Fibroblast of skin of scalp (primary cell): ENCODE data around the gene ATG16L2.
"Not testable (repeated sequence)": the region's sequence is repeated elsewhere in the genome, so short reads cannot be mapped to it uniquely, and the experiment has no call there.

Experiments
- DNase-seq: peaks from one replicate; pipeline ENCODE4 v3.0.0-alpha.2; 2013

ATG16L2 gene

DNA sequence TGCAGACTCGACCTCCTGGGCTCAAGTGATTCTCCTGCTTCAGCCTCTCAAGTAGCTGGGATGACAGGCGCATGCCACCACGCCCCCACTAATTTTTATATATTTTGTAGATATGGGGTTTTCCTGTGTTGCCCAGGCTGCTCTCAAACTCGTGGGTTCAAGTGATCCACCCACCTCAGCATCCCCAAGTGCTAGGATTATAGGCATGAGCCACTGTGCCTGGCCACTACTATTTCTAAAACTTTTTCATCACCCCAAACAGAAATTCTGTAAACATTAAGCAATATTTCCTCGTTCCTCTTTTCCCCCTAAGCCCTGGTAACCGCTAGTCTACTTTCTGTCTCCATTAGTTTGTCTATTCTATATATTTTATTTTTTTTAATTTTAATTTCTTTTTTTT, 9.0 kb upstream of the ATG16L2 start:
- no peak for DNase-seq

GRCh38 chr11:72806378-72806777, 7.8 kb upstream of the ATG16L2 start:
- not testable (repeated sequence) for DNase-seq

GRCh38 chr11:72807021-72807693, 7.1 kb upstream of the ATG16L2 start:
- DNase-seq = peak; percentile 64

- no peak for DNase-seq
Observed at GRCh38 chr11:72807792-72808191, 6.4 kb upstream of the ATG16L2 start.

GRCh38 chr11:72808331-72808798, 5.8 kb upstream of the ATG16L2 start:
- peak; percentile 86 for DNase-seq

- DNase-seq = not testable (repeated sequence)
Observed at GRCh38 chr11:72811686-72812085, 2.5 kb upstream of the ATG16L2 start.

DNA sequence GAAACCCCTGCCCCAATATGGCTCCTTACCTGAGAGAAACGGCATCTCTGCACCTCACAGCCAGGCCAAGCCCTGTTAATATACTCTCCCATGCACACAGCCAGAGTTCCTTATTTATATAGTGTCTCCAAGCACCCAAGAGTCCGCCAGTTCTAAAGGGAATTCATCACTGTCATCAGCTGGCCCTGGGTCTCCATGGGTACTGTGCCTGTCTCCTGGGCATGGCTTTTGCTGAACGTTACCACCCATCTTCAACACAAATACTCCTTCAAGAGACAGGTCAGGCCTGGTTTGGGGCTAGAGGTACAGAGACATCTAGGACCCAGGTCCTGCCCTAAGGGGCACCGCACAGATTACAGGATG, 1.6 kb upstream of the ATG16L2 start:
- DNase-seq = no peak

GRCh38 chr11:72812967-72813739, 1.1 kb upstream of the ATG16L2 start:
- peak; percentile 54 for DNase-seq

DNA sequence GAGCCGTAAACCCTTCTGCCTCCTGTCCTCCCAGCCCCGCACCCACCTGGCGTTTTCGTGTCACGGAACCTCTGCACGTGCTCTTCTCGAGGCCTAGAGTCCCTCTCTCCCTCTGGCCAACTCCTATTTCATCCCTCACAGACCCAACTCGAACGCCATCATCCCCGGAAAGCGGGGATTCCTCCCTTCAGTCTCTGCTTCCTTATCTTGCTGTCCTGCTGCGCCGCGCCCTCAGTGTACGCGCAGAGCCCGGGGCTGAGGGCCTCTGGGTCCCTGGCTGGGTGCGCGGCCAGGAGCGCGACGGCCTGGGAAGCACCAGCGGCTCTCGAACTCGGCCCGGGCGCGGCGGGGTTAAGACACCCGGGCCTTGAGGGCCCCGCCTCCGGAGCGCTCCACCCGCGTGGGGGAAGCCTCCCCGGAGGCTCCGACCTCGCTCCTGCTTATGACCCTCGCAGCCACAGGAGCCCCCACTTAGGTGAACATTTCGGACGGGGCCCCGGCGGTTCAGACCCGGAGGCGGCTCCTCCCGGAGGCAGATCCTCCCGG, 398 bp upstream of the ATG16L2 start:
- DNase-seq = peak; percentile 75

- DNase-seq = no peak
Observed at GRCh38 chr11:72815110-72815618, 953 bp downstream of the ATG16L2 start.

- peak; percentile 35 for DNase-seq
Observed at GRCh38 chr11:72816404-72816990, 2.3 kb downstream of the ATG16L2 start.

DNA sequence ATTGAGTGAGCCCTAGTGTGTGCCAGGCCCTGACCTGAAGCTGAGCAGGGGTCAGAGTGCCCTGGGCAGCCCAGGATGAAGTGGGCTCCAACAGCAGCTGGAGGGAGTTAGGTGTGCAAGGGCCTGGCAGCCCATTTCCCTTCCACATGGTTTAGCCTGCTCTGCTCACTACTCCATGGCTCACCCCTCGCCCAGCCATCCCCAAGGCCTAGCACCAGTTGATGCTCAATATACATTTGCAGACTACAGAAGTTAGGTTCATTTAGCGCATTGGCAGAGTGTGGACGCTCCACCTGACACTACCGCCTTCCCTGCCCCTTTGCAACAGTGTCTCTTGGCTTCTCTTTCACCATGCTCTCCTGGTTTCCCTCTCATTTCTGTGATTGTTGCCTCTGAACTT, 3.8 kb downstream of the ATG16L2 start:
- no peak for DNase-seq

- no peak for DNase-seq
Observed at GRCh38 chr11:72818971-72819370, 4.8 kb downstream of the ATG16L2 start.

- DNase-seq = no peak
Observed at GRCh38 chr11:72820439-72821139, 6.4 kb downstream of the ATG16L2 start.

DNA sequence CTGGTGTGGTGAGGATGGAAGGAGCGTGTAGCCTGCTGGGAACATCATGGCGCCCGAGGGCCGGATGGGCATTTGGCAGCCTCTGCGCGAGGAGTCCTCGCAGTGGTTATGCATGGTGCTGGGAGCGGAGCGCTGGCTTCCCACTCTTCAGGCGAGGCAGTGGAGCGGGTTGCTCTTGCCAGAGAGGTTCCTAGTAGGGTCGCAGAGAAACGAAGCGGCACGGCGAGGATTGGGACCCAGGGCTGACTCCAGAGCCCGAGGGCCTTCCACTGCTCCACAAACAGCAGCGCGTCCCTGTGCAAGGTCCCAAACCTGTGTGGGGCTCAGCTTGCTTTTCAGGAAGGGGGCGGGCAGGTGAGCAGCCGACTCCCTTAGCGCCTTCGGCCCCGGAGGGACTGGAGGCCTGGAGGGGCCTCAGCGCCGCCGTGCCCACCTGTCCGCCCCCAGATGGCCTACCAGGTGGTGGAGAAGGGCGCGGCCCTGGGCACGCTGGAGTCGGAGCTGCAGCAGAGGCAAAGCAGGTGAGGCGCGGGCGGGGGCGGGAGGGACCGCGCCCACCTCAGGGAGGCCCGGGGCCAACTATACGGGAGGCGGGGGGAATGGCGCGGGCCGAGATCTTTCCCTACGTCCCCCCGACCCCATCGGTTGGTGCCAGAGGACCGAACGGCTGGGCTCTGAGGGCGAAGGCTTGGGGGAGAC, 7.2 kb downstream of the ATG16L2 start:
- no peak for DNase-seq

DNA sequence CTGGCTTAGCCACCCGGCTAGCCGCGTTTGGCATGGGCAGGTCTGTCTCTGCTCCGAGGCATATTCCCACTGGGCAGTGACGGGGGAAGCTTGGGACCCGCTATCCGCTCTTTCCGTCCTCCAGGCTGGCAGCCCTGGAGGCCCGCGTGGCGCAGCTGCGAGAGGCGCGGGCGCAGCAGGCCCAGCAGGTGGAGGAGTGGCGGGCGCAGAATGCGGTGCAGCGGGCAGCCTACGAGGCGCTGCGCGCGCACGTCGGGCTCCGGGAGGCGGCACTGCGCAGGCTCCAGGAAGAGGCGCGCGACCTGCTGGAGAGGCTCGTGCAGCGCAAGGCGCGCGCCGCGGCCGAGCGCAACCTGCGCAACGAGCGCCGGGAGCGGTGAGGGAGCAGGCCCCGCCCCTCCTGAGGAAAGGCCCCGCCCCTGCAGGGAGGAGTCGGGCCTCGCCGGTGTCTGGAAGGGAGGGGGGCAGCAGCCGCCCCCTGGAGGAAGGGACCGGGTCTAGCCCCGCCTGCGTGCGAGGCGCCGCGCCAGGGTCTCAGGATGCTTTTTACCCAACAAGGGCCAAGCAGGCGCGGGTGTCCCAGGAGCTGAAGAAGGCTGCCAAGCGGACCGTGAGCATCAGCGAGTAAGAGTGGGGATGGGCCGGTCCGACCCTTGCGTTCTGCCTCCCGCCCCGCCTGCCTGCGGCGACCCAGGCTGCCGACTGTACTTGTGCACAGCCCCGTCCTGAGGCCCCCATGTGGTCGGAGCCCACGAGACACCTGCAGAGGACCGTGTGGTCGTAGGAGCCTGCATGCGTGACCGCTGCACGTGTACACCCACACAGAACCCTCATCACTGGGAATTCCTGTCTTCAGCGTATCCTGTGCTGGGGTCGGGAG, 7.9 kb downstream of the ATG16L2 start:
- DNase-seq = peak; percentile 85

DNA sequence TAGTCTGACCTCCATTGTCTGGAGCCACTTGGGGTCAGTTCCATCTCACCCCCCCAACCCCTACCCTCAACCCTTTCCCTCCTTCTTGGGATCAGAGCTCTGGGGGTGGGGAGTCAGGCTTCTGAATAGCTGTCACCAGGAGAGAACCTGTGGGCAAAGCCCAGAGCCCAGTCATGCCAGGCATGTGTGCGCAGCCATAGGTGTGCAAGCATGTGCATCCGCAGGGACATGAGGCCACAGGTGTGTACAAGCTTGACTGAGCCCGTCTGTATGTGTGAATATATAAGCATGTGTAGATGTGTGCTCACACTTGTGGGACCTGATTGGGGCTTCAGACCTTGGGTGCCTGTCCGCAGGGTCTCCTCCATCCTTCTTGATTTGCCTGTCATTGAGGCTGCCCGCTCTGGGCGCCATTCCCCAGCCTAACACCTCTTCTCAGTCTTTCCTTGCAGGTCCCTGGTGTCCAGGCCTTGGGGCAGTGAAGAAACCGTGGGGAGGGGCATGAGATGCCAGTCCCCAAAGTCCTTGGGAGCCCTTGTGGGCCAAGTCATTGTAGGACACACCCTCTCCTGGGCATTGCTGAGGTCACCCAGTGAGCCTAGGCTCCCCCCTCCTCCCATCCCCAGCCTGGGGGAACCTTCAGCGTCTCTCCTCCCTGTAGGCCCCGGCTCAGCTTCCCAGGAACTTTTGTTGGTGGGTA, 9.0 kb downstream of the ATG16L2 start:
- no peak for DNase-seq

DNA sequence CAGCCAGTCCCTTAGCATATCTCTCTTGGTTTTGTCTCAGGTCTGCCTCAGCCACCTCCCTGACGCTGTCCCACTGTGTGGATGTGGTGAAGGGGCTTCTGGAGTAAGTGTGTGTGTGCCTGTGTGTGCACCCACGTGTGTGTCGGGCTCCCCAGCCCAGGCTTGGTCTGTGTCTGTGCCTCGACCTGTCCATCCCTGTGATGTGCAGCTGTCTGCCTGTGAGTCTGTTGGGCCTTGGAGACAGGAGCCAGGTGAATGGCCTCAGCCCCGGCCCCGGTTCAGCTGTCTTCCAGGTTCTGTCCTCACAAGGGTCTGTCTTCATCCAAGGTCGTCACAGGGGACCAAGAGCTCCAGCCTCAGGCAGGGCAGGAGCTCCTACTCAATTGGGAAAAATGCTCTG, 9.8 kb downstream of the ATG16L2 start:
- no peak for DNase-seq

DNA sequence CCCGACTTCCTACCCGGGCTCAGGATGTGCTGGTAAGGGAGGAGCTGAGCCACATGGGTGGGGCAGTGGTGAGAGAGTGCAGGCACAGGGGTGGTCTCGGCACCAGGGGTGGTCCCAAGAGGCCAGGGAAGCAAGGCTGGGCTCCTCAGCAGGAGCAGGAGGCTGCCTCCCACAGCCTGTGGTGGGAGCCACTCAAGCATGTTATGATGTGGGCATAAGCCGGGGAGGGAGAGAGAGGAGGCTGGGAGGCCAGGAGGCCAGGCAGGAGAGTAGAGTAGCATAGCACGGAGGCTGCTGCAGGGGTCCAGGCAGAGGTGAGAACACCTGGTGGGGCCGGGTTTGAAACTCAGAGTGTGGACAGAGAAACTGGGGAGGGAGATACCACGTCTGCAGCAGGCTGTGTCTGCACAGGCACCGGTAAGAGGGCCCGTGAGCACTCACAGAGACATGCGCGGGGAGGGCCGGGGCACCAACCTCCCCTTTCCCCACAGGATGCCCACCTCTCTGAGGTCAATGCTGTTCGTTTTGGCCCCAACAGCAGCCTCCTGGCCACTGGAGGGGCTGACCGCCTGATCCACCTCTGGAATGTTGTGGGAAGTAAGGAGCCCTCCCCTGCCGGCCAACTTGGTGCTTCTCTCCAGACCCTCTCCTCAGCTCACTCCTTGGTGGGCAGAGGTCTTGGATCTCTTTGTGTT, 10.7 kb downstream of the ATG16L2 start:
- DNase-seq = no peak

GRCh38 chr11:72825661-72826060, 11.4 kb downstream of the ATG16L2 start:
- DNase-seq = no peak
